Activated CD4-positive, CD25-positive, alpha-beta regulatory T cell treated with anti-CD3 and anti-CD28 coated beads, Interleukin-2, amount 50 U/mL, for 16 hours (primary cell): ENCODE data around the gene SLC25A42.
"Not testable (repeated sequence)": the region's sequence is repeated elsewhere in the genome, so short reads cannot be mapped to it uniquely, and the experiment has no call there.

Experiments used
- DNase-seq: peaks from one replicate; pipeline ENCODE4 v3.0.0-alpha.2; 2020; ENCODE audit warnings: low read depth, low spot score

SLC25A42 gene

DNA sequence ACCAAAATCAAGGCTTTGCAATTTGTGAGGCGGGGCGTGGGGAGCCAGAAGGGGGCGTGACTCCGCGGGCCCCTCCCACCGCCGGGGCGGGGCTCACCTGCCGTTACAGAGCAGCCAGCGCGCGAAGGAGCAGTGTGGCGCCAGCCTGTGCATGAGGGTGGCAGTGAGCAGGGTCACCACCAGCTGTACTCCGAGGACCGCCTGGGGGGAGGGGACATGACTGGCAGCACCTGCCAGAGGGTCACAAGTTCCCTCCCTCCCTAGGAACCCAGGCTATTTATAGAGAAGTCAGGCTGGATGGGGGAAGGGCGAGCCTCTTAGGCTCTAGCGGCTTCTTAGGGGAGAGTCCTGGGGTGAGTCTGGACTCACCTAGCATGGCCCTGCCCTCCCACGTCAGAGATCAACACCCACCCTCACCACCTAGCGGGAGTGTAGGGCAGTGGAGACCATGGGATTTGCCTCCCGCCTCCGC, 70.9 kb downstream of the SLC25A42 start:
- no peak for DNase-seq

DNA sequence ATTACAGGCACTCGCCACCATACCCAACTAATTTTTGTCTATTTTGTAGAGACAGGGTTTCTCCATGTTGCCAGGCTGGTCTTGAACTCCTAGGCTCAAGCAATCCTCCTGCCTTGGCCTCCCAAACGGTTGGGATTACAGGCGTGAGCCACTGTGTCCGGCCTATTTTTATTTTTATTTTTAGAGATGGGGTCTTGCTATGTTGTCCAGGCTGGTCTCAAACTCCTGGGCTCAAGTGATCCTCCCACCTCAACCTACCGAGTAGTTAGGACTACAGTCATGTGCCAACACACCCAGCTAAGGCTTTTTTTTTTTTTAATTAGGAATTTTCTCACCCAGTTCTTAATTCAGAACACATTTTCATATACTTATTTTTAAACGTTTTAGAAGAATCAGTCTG, 71.9 kb downstream of the SLC25A42 start:
- not testable (repeated sequence) for DNase-seq

DNA sequence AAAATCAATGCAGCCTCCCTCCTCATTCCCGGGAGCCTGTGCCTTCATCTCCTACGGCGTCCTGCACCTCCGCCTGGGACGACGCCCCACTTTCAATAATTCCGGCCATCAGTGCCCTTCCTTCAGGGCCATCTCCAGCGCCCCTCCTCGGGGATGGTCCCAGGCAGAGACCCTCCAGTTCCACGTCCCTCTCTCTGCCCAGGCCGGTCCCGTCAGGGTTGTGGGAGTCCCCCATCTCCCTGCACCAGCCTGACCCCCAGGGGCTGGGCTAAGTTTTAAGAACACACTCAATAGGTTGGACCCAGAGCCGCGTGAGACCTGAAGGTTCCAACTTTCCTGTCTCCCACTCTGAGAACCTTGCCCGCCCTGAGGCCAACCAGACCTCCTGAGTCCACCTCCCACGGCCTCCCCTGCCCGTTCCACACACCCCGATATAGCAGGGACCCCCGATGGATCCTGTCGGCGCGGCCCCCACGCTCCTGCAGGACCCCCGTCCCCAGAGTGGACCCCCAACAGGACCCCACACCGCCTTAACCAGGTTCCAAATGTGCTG, 73.8 kb downstream of the SLC25A42 start:
- DNase-seq = no peak

DNA sequence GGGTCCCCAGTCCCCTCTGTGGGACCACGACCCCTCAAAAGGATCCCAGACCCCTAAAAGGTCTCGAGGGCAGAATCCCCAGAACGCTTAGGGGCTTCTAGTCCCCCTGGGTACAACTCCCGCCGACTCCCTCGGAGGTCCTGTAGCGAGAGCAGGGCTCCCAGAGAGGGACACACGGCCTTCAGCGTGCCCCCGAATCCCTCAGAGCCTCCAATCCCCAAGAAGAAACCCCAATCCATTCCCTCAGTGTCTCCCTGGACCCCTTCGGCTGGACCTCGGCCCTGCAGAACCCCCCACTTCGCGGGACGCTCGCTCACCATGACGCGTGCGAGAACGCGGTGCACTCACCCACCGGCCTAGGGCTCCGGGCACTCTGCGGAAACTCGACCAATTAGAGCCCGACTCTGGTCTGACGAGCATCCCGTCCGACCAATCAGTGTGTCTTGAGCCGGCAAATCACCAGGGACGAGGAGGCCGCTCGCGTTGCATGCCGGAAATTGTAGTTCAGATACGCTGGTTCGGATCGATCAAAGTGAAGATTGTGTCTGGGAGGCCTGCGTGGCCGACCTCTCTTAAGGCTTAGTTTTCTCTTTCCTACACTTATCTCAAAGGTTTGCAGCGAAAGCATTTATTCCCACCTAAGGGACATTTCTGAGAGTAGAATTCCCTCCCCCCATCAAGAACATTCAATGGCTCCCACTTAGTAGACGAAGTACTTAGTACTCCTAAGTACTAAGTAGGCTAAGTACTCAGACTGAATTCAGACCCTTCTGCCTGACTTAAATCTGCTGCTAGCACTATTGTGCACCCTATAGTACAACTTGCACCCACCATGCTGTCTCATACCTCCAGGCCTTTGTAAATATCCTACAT, 74.6 kb downstream of the SLC25A42 start, which contains the start of gene TMEM161A:
TMEM161A (minus strand) TSS at position 370 of the 873 bp plus-strand sequence; CDS start at position 320, 50 bp downstream.
- peak; percentile 92 for DNase-seq

DNA sequence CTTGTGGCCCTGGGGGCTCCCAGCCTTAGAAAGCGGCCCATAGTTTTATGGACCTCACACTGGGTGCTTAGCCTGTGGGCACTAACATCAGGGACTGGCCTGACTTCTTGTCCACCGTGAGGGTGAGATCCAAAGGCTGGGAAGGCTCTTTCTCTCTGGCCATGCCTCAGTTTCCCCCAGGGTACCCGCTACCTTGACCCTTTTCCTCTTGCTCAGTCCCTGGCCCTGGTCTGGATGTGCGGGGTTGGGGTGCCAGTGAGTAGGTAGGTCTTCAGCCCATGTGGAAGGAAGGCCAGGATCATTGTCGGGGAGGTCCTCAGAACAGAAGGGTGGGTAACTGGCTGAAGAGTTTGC, 76.1 kb downstream of the SLC25A42 start:
- DNase-seq = no peak

DNA sequence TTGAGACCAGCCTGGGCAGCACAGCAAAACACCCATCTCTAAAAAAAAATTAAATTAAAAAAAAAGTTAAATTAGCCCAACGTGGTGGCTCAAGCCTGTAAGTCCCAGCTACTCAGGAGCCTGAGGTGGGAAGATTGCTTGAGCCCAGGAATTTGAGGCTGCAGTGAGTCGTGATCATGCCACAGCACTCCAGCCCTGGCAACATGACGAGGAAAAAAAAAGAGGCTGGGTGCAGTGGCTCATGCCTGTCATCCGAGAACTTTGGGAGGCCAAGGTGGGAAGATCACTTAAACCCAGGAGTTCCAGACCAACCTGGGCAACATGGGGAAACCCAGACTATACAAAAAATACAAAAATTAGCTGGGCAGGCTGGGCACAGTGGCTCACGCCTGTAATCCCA, 76.7 kb downstream of the SLC25A42 start:
- no peak for DNase-seq

DNA sequence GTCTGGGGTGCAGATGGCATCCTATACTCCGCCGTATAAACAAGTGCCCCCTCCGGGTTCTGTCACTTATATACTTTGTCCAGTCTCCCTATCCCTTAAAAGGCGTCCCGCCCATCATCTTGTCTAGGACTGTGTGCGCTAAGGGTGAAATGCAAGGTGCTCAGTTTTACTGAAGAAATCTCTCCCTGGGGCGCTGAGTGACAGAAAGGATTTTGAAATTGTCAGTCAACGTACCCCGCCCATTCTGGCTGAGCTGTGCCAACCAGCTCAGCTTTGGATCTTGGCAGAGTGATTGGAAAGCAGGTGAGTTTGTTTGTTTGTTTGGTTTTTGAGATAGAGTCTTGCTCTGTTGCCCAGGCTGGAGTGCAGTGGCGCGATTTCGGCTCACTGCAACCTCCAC, 78.6 kb downstream of the SLC25A42 start:
- DNase-seq = no peak

DNA sequence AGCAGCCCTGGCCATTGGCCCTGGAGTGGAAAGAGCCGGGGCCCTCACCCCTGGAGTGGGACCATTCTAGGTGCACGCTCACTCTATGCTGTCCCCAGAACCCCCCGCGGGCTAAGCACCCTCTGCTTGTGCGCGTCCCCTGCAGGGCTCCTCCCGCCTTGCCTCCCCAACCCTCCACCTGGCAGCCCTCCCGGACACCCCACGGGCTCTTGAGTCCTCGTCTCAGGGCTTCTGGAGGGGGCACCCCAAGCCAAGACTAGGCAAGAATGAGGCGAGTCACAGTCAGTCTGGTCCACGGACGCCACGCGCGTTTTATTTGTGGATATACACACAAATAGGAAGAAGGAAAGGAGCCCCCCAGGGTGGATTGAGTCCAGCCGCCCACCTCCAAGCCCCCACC, 81.5 kb downstream of the SLC25A42 start:
- no peak for DNase-seq

DNA sequence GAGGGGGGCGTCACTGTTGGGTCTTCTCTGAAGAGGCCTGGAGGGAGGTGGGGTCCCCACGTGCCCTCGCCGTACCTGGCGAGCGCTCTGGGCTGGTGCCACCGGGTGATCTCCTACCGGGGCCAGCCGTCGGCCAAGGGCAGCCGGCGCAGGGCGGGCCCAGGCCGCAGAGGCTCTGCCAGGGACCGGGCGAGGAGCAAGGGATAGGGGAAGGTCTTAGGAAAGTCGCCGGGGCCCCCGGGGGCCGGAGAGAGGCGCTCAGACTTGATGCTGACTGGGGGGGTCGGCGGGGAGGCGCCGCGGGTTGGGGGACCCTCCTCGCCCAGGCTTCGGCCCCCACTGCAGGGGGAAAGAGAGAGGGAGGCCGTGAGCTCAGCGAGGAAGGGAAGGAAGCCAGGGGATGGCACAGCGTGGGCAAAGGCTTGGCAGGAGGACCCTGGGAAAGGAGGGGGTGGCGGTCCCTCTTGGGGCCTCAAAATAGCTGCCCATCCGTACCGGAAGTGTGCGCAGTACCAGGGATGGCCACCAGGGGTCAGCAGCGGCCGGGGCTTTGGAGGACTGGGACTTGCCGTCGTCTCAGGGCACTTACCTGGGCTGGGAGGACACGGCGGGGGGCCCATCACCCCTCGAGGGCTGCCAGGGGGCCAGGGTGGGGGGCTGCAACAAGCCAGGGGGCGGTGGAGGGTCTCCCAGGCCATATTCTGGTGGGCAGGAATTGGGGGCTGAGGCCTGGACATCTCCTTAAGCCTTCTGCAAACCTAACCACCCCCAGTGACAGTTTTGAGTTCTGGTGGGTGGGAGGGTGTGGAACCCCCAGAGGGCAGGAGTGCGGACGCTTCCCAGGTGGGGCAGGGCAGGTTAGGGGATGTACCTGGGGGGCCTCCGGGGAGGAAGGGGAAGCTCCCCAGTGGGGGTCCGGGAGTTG, 82.2 kb downstream of the SLC25A42 start:
- peak; percentile 78 for DNase-seq

DNA sequence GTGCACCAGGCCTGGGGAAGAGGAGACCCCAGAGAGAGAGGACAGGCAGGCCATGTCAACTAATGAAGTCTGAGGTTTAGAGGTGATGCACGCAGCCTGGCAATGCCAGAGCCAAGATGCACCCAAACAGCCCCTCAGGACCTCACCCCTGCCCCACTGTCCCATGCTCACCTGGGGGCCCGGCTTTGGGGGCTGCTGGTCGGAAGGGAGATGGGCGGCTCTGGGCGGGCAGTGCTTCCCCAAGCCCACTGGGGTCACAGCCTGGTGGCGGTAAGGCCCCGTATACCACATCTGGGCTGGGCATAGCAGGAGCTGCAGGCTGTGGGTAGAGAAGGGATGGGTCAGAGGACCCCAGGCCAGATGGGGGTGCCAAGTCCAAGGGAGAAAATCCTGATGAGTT, 83.1 kb downstream of the SLC25A42 start:
- no peak for DNase-seq

DNA sequence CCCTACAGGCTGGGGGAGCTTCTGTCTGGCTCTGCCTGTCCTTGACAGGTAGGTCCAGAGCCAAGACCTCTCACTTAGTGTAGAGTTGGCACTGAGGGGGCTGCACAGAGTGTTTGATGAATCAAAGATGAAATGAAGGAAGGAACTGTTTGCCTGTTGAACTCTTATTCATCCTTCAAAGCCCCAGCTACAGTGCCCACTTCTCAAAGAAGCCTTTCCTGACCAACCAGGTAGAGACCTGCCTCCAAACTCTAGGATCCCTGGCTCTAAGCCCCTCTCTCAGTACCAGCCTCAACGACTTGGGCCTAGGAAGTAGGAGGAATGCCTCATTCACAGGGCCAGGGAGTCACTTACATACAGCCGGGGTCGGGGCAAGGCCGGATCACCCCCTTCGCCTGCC, 83.5 kb downstream of the SLC25A42 start:
- no peak for DNase-seq

DNA sequence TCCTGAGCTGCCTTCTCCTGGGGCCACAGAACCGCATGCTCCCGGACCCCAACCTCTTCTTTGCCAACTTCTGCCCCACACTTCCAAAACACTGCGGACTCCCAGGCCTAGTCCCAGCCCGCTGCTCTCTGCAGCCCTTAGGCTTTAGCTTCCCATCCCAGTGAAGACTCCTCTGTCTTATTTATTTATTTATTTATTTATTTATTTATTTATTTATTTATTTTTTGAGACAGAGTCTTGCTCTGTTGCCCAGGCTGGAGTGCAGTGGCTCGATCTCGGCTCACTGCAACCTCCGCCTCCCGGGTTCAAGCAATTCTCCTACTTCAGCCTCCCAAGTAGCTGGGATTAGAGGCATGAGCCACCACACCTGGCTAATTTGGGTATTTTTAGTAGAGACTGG, 84.7 kb downstream of the SLC25A42 start:
- DNase-seq = not testable (repeated sequence)

DNA sequence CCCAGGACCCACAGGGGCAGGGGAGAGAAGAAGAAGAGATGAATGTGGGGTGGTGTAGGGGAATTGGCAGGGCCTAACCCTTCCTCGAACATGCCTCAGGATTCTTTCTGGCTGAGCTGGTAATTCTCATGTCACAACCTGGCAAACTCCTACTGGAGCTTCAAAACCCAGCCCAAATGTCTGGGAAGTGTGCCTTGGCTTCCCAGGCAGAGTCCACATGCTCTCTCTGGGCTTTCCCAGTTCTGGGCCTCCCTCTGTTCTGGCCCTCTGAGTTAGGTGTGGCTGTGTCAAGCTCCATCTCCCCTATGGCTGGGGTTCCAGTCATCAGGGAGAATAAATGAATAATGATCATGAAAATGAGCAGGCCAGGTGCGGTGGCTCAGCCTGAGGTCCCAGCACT, 85.6 kb downstream of the SLC25A42 start:
- no peak for DNase-seq

DNA sequence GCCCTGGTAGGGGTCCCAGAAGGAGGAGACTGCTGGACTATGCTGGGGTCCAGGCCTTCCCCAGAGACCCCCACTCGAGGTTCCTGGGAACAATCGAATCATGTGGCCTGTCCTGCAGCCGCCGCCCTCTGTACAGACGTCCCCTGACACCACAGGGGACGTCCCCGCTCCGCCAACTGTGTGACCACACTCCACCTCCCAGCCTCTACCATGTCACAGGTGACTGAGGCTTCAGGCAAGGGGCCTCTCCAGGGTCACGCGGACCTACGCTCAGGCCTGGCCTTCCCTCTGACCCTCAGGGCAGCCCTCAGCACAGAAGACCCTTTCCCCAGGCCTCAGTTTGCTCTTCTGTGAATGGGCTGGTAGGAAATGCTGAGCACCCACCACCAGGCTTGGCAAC, 87.6 kb downstream of the SLC25A42 start:
- no peak for DNase-seq

DNA sequence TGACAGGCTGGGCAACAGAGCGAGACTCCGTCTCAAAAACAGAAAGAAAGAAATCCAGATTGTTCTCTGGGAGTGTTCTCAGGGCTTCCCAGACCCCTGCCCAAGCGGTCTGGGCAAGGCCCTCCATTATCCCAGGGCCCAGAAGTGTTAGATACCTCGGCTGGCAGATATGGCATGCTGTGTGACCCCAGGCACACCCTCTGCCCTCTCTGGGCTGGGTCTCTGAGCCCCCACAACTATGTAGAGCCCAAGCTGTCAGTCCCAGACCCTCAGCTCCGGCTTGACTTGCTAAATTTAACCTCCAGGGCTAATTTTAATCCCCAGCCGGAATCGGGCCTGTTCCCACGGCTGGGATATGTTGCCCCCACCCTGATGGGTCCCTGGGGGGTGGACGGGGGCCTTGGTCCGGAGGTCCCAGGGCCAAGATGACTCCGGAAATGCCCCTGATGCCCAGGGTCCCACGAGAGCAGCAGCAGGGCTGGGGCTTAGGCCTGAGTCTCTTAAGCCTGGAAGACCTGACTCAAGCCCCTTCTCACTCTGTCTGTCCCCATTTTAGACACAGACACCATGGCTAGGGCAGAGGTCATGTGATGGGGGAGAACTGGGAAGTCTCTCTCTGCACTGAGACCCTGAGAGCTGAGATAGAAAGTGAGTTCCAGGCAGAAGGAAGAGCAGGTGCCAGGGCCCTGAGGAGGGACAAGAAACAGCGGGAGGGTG, 89.0 kb downstream of the SLC25A42 start:
- no peak for DNase-seq

DNA sequence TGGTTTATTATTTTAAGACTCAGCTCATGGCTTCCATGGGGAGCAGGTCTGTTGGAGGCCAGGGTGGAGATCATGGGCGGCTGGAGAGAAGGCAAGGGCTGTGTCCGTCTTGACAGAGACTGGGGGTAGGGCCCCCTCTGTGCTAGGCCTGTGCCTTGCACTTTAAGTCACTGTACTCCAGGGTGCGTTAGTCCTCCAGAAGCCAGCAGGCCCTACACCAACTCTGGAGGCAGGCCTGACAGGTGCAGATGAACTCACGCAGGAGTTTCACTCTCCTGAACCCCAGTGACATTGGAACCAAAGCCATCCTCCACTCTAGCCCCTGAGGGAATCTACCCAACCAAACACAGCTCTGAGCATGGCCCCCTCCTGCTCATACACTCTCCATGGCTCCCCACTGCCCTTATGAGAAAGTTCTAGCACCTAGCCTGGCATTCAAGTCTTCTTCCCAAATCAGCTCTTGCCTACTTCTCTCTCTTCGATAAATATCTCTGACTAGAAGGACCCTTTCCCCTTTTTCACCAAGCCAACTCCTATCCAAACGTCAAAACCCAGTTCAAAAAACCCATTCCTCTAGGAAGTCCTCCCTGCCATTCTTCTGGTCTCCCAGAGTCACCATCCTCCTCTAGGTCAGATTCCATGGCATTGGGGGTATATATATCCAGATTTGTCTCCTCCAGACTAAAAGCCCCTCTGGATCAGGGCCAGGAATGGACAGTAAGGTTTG, 91.1 kb downstream of the SLC25A42 start:
- no peak for DNase-seq

DNA sequence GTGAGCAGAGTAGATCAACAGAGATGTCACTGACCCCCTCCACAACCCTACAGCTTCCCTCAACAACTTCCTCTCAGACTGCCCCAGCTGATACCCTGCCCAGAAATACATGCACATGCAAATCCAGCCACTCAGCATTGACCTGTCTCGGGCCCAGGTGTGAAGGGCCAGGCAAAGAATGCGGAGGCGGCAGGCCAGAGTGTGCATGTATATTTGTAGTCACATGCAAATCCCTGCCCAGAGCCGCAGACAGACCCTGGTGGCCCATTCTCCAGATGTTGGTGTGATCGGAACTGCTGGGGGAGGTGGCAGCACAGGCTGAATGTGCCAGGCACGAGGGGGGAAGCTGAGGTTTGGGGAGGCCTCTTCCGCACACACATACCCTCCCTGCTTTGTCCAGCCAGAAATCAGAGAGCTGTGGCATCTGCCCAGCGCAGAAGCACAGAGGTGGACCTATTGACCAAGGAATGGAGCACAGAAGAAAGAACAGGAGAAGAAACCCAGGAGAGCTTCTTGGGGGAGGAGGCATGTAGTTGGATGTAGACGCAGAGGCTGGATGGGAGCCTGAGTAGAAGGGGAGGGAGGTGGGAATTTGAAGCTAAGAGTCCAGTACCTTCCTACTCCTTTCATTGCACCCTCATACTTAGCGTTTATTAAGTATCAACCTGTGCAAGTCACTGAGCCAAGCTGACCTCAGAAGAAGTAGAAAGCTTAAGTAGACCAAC, 91.9 kb downstream of the SLC25A42 start:
- DNase-seq = no peak

DNA sequence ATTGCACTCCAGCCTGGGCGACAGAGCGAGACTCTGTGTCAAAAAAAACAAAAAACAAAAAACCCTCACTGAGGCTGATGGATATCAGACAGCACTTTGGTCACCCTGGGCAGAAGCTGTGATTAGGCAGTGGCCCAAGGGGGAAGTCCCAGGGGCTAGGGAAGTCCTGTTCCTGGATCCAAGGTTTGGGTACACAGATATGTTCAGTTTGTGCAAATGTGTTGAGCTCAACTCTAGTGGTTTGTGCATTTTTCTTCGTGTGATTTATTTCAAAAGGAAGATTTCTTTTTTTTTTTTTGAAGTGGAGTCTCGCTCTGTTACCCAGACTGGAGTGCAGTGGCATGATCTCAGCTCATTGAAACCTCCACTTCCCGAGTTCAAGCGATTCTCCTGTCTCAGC, 94.0 kb downstream of the SLC25A42 start:
- no peak for DNase-seq

DNA sequence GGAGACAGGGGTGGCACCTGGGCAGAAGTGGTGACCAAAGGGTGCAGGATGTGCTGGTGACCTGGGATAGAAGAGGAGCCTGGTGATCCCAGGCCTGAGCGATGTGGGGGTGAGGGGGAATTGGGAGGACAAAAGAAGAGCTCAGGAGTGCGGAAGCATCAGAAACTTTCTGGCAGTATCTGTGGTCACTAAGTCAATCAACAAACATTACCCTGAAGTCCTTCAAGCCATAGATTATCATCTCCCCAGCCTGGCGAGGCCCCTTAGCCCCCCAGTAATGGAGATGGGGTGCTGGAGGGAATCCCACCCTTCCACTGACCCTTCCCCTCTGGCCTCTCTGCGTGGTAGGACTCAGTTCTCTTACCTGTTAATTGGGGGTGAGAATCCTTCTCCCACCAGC, 95.7 kb downstream of the SLC25A42 start:
- no peak for DNase-seq

DNA sequence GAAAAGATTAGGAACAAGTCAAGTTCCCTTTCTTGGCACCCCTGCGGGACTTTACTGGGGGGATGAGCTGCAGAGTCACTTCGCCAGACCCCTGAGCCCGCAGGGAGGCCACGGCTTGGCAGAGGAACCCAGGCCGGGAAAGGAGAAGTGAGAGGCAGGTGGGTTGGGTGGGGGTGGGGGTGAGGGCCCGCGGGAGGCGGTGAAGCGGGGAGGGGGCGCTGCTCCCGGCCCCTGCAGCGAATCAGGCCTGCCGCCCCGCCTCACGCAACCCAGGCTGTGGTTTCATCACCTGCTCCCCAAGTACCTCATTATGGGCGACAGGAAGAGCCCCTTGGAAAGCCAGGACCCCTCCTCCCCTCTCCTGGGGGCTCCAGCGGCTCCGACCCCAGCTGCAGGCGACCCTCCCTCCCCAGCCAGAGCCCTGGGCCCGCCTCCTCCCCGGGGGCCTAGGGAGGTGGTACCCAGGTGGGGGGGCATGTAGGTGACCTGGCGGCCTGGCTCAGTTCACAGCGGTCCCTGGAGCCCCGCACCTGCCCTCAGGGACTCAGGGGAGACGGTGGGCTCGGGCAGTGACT, 96.8 kb downstream of the SLC25A42 start:
- no peak for DNase-seq
